ENCODE results near the gene GLT6D1.

GLT6D1 gene

DNA sequence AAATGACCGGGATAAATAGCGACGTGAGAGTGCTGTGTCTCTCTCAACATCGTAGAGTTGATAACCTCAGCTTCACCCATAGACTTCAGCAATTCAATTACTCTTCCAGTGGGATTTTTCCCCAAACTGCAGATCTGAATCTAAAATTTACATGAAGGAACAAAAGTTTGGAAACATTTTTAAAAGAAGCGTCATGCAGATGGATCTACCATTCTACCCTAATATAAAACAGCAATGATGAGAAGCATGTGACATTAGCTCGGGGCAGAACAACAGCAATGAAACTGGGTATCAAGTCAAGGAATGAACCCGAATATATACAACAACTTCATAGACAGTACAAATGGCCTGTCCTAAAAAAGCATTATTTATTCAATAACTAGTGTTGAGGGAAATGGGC is 18.8 kb downstream of the GLT6D1 start:
- DNase-seq = no peak

DNA sequence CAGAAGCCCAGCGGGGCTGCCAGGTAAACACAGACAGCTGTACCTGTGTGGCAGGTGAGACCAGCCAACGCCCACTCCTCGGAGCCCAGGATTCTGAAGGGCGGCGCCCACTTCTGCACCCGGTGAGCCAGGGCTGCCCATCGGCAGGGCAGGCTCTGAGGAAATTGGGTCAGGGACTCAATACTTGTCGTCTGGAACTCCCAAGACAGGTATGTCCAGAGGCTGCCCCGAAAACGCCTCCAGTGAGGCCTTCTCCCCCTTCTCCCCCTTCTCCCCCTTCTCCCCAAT is 19.8 kb downstream of the GLT6D1 start:
- no peak for DNase-seq

DNA sequence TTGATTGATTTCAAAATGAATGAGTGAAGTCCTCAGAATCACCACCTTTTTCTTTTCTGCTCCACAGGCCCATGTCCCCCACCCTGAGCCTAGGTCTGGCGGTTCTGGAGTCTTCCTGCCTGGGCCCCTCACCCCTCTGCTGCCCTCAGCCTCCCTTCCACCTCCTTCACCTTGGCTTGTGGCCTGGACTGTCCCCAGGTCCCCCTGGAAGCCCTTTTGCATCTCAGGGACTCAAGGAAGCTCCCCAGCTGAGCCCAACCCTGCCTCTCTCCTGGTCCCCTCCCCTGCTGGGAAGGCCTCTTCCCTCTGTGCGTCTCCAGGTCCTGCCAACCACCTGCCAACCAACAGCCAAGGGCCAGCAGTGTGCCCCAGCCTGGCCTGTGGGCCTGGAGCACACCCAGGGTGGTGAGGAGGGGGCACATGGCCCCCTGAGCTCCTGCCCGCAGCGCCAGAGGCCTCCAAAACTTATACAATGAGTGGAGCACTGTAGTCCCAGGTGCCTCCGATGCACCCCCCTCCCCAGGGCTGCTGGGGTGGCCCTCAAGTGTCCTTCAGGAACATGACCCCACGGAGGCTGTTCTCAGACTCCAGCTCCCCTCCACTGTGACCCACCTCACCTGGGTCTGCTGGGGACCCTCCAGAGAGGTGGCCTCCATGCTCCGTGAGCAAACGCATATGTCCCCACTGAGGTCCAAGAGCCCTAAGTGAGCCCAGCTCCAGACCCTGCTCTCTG is 20.3 kb downstream of the GLT6D1 start:
- no peak for DNase-seq

DNA sequence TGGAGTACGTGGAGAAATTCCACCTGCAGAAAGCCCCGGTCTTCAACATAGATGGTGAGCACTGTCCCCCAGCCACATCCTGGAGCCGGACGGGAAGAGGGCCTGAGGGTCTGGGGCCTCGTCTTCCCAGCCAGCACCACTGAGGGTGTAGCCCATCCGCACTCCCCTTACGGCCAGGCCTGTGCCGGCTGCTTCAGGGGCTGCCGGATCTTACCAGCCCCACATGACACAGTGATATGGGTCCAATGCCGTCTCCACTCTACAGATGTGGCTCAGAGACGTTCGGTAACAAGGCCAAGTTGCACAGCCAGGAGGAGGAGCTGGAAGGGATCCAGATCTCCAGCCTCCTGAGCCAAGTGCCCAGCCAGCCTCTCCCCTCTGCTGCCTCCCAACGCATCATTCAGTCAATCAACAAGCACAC is 21.3 kb downstream of the GLT6D1 start:
- DNase-seq = no peak

DNA sequence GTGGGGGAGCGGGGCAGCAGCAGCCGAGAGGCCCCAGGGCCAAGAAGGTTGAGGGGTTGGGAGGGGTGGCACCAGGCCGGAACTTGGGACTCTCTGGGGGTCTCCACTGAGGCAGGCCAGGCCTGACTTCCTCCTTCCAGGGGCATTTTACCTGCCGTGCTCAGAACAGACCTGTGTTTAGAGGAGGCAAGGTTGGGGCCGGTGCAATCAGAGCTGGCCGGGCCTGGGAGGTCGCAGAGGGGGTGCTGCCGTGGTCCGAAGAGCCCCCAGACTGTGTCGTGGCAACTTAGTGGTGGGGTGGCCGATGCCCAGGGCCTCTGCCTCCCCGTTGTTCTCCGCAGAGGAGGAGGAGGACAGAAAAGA is 21.8 kb downstream of the GLT6D1 start:
- DNase-seq = no peak

DNA sequence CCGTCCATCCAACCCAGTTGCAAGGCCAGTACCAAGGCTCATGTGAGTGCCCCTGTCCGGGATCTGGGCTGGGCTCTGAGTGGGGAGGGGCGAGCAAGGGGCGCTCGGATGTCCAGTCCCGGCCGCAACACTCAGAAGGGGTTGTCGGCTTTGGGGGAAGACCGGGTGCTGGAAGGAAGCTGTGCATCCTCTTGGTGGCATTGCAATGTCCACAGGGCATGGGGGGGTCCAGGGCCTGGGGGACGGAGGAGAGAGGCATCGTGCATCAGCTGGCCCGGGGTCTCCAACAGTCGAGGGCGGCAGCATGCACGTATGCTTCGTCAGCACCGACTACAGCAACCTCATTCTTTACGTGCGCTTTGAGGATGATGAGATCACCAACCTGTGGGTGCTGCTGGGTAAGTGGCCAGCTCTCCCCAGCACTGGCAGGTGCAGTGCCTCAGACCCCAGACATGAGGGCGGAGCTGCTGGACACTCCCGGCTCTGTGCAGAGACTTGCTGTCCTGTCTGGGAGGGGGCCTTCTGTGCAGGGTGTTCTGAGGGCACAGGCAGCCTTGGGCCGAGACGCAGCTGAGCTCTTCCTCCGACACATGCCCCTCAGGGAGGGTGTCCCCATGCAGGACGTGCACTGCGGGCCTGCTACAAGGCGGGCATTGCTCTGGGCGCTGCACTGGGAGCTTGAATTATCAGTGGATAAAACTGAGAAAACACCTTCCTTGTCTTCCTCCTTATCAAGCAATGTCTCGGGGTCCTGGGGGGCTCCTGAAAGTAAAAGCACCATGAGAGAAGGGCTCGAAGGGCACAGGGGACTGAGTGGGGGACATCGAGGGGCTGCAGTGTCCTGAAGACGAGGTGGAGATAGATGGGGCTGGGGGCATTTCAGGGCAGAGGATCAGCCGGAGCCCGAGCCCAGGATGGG is 22.5 kb downstream of the GLT6D1 start:
- DNase-seq = no peak

DNA sequence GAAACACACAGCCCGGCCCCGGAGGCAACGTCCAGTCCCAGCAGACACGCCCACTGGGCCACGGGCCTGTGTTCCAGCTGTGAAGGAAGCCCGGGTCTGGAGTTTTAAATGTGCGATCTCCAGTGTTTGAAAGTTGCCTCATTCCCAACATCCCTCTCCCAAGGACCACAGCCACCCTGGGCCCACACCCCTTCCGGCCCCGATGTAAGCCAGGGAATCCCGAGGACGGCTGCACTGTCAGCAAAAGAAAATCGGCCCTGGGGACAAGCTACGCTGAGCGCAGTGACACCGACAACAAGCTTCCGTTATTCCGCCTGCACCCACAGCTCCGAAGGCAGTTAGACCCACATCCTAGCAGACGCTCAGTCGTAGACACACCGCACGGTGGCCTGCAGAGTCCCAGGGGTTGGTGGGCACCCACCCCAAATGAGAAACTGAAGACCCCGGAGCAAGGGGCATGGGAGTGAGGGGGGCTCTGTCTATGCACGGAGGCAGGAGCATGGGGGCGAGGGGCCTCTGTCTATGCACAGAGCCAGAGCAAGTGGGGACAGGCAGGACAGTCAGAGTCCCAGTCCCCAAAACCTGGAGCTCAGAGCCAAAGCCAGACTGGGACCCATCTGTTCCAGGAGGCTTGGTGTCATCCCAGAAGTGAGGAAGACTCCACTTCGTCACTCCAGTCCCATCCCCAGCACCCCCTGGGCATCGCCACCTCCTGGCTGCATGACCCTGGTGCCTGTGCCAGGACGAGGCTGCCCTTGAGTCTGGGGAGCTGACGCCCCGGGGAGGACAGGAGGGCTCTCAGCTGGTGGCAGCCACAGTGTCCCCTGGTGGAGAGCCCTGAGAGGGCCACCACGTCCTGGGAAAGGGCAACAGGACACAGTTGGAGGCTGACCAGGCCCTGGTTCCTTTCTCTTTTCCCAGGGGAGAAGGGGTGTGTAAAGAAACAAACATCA is 23.4 kb downstream of the GLT6D1 start:
- DNase-seq = no peak

DNA sequence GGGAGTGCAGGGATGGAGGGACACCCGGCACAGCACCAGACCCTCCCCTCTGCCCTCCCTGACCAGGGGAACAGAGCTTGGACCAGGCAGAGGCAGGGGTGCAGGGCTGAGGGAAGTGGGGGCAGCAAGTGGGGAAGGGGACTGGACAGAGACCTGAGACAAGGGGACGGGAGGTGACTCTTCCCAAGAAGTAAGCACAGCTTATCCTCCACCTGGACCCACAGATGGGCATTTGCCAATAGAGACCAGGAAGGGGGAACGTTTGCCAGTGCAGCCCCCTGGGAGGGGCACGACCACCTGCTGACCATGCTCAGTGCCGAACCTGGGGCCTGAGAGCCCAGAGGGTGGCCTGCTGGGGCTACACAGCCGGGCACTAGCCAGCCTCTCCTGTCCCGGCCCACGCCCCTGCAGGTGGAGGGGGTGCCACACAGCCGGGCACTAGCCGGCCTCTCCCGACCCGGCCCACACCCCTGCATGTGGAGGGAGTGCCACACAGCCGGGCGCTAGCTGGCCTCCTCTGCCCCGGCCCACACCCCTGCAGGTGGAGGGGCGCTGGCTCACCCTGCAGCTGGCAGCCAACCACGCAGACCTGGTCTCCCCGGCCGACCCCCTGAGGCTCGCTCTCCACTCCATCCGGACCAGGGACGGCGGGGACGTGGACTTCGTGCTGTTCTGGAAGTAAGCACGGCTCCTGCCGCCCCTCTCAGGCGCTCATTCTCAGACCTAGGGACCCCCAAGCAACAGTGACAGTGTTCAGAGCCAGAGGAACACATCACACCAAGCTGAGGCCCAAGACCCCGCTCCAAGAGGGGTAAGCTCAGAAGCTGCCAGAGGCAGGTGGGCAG is 24.3 kb downstream of the GLT6D1 start:
- no peak for DNase-seq

DNA sequence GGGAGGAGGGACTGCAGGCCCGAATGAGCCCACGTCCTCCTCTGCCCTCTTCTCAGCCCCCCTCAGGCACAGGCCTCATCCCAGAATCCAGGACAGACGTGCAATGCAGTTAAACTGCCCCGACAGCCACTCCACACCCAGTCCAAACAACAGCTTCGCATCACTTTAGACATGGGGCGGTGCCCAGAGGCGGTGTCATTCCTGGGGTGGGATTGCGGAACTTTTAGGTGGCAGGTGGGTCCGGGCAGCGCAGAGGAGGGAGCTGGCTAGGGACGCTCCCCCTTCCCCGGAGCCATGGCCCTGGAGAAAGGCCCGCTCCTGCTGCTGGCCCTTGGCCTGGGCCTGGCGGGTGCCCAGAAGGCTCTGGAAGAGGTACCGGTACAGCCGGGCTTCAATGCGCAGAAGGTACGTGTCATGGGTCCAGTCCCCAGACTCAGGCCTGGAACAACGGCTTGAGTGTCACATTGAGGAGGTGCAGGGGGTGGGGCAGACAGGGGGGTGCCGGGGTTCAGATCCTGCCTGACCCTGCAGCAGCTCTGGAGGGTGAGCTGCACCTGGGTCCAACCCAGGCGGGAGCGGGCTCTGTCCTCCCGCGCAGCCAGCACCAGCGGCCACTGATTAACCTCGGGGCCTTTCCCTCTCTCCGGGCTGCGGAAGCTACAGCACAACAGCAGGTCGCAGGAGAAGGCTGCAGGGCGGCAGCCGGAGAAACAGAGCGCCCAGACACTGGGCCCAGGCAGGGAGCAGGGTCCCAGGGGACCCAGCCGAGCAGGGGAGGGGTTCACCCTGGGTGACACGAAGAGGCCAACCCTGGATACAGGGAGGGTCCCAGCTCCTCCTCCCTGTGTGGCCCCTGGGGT is 25.2 kb downstream of the GLT6D1 start:
- DNase-seq = no peak

DNA sequence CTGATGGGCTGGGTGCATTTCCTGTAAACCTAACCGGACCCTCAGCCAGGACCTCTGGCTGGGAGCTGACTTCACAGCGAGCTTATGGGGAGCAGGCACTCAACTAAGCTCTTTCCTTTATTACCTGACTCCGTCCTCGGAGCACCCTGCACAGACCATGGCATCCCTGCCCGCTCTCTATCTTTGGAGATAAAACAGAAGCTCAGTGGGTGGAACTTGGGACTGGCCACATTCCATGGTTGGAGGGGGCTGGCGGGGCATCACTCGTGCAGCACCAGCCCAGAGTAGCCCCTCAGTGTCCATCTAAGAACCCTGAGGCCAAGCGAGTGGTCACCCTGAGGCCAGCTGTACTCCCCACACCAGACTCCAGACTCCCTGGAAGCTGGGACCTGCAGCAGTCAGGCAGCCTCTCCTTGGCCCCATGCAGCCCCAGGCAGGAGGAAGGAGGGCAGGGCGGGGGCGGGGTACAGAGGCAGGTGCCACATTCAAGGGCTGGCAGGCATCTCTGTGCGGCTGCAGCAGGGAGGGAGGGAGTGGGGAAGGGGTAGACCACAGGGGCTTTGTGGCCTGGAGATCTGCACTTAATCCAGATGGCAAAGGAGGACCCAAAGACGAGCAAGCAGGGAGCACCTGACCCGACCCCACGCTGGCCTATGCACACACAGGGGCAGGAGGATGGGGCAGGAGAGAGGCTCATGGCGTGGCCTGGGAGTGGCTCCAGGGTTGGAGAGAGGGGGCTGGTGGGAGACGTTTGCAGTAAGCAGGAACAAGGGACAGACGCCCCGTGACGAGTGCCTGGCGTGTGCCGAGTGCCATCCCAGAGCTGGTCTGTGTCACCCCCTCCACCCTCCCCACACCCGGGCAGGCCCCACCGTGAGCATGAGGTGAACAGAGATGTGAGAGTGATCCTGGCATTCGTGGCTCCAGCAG is 26.1 kb downstream of the GLT6D1 start:
- DNase-seq = no peak

DNA sequence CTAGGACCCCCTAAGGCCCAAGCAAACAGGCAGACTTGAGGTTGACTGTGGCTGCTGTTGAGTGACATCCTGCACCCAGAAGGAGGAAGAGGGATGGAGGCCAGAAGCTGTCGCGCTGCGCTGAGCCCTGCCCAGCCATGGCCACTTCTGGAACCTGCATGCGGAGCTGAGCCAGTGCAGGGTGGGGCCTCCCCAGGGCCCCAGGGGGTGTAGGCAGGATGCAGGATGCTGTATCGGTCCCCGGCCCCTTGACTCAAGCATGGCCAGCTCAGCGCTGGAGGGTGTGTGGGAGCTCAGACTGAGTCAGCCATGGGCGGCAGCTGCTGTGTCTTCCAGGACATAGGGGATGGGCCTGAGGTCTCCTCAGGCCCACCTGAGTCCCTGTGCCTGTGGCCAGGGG is 26.9 kb downstream of the GLT6D1 start:
- DNase-seq = no peak

DNA sequence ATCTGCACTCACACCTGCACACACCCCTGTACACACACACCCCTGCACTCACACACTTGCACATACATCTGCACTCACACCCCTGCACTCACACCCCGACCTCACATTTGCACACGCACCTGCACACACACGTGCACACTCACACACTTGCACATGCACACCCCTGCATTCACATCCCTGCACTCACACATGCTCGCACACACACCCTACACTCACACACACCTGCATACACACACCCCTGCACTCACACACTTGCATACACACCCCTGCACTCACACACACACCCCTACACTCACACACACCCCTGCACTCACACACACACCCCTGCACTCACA is 27.5 kb downstream of the GLT6D1 start:
- no peak for DNase-seq

DNA sequence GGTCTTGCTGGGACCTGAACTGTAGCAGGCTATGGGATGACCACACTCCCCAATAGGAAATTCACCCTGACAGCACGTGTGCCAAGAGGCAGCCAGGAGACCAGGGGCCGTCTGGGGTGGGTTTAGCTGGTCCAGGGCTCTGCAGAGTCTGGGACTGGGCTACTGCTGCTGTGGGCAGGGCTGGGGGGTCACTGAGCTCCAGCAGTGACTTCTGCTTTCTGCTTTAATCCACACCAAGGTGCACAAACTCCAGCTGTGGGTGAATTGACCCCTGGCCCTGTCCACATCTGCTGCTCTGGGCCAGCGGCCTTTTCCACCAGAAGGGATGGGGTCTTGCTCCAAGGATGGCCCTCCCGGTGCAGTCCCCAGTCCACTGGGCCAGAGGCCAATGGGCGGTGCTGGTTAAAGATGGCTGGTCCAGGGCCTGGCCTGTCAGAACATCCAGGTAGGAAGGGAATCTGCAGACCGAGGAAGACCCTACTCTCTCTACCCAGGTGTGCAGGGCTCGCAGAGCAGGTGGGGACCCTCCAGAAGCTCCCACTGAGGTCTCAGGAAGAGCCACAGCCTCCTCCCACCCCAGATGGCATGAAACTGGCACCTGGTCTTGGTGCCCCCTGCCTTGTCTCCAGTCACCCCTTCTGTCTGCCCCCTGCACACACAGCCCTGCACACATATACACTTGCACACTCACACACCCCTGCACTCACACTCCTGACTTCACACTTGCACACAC is 28.0 kb downstream of the GLT6D1 start:
- no peak for DNase-seq

DNA sequence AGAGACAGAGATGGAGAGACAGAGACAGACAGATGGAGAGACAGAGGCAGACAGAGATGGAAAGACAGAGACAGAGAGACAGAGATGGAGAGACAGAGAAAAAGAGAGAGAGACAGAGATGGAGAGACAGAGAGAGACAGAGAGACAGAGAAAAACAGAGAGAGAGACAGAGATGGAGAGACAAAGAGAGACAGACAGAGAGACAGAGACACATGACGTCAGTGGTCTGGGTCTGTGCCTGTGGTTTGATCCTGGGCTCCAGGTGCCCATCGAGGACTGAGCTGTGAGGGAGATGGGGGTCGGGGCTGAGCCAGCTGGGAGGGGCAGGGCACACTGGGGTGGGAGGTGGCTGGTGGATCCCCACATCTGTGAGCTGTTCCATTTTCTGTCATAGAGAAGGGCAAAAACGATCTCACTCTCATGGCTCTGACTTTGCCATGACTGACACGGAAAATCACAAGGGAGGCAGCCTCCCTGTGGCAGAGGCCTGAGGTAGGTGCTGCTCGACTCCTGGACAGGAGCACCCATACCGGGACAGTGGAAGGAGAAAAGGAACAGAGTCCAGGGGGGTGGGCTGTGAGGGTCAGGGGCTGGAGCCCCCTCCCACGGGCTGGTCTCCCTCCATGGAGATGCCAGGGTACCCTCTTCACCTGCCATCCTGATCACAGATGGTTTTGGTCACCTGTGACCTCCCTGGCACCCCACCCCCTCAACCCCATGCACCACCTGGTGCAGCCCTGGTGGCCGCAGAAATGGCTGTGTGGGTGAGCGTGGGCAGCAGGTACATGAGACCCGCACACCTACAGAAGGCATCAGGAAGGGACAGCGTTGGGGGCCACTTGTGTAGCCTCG is 28.8 kb downstream of the GLT6D1 start:
- no peak for DNase-seq

DNA sequence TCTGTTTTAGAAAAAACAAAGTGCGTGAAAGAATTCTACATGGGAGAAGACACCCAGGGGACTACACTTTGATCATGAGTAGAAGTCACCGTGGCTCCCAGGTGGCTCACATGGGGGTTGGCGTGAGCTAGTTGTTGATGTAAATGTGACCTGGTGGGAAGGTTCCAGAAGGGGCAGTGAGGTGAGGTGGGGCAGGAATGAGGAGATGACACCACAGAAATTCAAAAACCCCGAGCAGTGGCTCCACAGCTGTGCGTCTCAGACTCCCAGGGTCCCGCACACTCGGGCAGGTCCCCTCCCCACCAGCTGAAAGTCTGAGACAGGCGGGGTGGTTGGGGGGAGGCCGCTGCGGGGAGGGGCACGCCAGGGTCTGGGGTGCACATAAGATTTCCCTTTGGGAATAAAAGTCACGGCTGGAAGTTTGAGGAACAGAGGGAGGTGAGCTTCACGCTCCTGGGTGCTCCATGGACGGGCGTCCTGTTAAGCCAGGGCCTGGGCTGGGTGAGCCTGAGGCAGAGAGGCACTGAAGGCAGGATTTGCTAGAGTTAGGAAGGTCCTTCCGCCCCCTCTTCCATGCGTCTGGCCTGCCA is 29.9 kb downstream of the GLT6D1 start:
- no peak for DNase-seq

DNA sequence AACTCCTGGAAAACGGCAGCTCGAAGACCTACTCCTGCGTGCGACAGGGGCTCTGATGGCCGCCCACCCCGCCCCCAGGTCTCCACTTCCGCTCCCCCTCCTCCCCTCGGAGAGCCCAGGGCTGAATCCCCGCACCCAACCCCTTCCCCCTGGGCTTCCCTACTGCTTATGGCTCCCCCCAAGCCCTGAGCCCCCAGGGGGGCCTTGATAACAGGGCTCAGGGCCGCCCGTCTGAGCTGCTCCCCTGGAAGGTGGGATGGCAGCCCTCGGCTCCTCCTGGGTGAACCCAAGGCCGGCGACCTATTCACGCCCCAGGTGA is 30.4 kb downstream of the GLT6D1 start:
- no peak for DNase-seq

DNA sequence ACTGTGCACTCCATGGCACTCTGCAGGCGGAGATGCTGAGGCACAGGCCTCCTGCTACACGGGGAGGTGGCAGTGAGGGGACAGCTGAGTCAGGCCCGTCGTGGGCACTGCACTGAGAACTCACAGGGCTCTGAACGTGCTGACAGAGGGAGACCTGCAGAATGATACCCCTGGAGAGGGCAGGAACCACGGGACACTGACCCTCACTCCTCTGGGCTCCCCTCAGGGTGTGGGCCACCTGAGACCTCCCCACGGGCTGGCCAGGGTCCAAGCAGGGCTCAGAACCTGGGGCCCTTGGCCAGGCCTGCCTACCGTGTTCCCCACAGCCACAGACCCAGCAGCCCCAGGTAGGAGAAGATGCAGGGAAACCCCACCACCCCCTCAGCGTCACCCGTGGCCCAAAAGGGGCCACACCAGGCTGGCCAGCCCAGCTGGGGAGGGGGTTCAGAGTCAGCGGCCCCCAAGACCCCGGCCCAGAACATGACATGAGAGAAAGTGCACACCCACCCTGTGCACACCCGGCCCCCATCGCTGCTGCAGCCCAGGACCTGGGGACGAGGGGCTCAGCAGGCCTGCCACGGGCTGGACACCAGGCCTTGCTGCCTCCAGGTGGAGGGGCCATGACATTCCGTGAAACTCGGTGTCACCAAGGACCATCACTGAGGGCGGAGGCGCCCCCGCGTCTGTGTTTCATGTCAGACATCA is 30.9 kb downstream of the GLT6D1 start:
- DNase-seq = no peak
